T-helper 2 cell treated with Interferon-gamma antibody and Interleukin-4, amounts not matched to agents 100 ng/mL and 5 ng/mL, for 36 hours (primary cell): ENCODE results near the gene SLC10A3. TPM values are rescaled to one million over a fixed set of nuclear protein-coding genes. Genes with fewer than 3 reads are reported as not detected.

Experiments
- intact Hi-C: fragments of 100-400 bp; cut with micrococcal nuclease; formaldehyde crosslinking; loops from one replicate; pipeline ENCODE4 v1.15.1; 2023
- total RNA-seq: library from RNA; stranded (reverse); gene quantifications from 2 replicates; pipeline ENCODE4 v1.2.3, GENCODE V29; 2022

The SLC10A3 gene
- total RNA-seq, 1 donor from 2014 or later = 22.3 TPM

- intact Hi-C loops = no loop called here
Observed at GRCh38 chrX:154466036-154466435, 24.4 kb downstream of the SLC10A3 start.

GRCh38 chrX:154465601-154466000 lies 24.8 kb downstream of the SLC10A3 start:
- intact Hi-C loops = no loop called here

GRCh38 chrX:154464806-154465365 lies 25.5 kb downstream of the SLC10A3 start:
- intact Hi-C loops = no loop called here

GRCh38 chrX:154463611-154464220 lies 26.7 kb downstream of the SLC10A3 start:
- intact Hi-C loops = no loop called here

GRCh38 chrX:154462396-154462795 lies 28.0 kb downstream of the SLC10A3 start:
- intact Hi-C loops = no loop called here

- intact Hi-C loops = no loop called here
Observed at GRCh38 chrX:154460326-154460725, 30.1 kb downstream of the SLC10A3 start.

GRCh38 chrX:154459832-154460231 lies 30.6 kb downstream of the SLC10A3 start:
- intact Hi-C loops = loop anchor here (2.0 kb wide), 2 partner anchors 31 kb away; partner anchors contain the start of genes ATP6AP1 and SLC10A3

- intact Hi-C loops = loop anchor here (2.0 kb wide), 2 partner anchors 30 to 32 kb away; partner anchors contain the start of genes ATP6AP1 and SLC10A3
Observed at GRCh38 chrX:154458954-154459778, 31.3 kb downstream of the SLC10A3 start.

- intact Hi-C loops = loop anchor here (2.0 kb wide), 2 partner anchors 30 to 32 kb away; partner anchors contain the start of genes ATP6AP1 and SLC10A3
Observed at GRCh38 chrX:154458116-154458953, 32.1 kb downstream of the SLC10A3 start, which contains the start of gene PLXNA3. Gene PLXNA3, plus strand, starts transcription at chrX:154458281. Its CDS starts 1,903 bp downstream, at chrX:154460184.

GRCh38 chrX:154457491-154458115 lies 32.8 kb downstream of the SLC10A3 start:
- intact Hi-C loops = loop anchor here (2.0 kb wide), 2 partner anchors 29 to 33 kb away; partner anchors contain the start of genes ATP6AP1 and SLC10A3

- intact Hi-C loops = no loop called here
Observed at GRCh38 chrX:154452823-154453222, 37.6 kb downstream of the SLC10A3 start.

GRCh38 chrX:154450312-154450711 lies 40.1 kb downstream of the SLC10A3 start:
- intact Hi-C loops = no loop called here

- intact Hi-C loops = no loop called here
Observed at GRCh38 chrX:154449618-154450017, 40.8 kb downstream of the SLC10A3 start.

GRCh38 chrX:154448484-154448883 lies 41.9 kb downstream of the SLC10A3 start:
- intact Hi-C loops = no loop called here

- intact Hi-C loops = no loop called here
Observed at GRCh38 chrX:154446430-154446829, 44.0 kb downstream of the SLC10A3 start.

- intact Hi-C loops = no loop called here
Observed at GRCh38 chrX:154445776-154446175, 44.7 kb downstream of the SLC10A3 start.

- intact Hi-C loops = loop anchor here (5.0 kb wide), 1 partner anchor 32 kb away; the partner anchor contains the start of gene LAGE3
Observed at GRCh38 chrX:154444755-154445246, 45.6 kb downstream of the SLC10A3 start.

- intact Hi-C loops = loop anchor here (5.0 kb wide), 1 partner anchor 33 kb away; the partner anchor contains the start of gene LAGE3
Observed at GRCh38 chrX:154443992-154444754, 46.3 kb downstream of the SLC10A3 start, which contains the start of gene FAM50A. Gene FAM50A, plus strand, starts transcription at chrX:154444141. Its CDS starts 95 bp downstream, at chrX:154444236.

- intact Hi-C loops = loop anchor here (5.0 kb wide), 1 partner anchor 34 kb away; the partner anchor contains the start of gene LAGE3
Observed at GRCh38 chrX:154443479-154443910, 46.9 kb downstream of the SLC10A3 start.
